Fibroblast of the conjunctiva (primary cell): ENCODE measurements around the gene KIR3DL2.
"Not testable (repeated sequence)": the region's sequence is repeated elsewhere in the genome, so short reads cannot be mapped to it uniquely, and the experiment has no call there.

Source experiments
- DNase-seq: peaks from one replicate; pipeline ENCODE4 v3.0.0-alpha.2; 2010; ENCODE audit warnings: low read depth

Gene KIR3DL2

DNA sequence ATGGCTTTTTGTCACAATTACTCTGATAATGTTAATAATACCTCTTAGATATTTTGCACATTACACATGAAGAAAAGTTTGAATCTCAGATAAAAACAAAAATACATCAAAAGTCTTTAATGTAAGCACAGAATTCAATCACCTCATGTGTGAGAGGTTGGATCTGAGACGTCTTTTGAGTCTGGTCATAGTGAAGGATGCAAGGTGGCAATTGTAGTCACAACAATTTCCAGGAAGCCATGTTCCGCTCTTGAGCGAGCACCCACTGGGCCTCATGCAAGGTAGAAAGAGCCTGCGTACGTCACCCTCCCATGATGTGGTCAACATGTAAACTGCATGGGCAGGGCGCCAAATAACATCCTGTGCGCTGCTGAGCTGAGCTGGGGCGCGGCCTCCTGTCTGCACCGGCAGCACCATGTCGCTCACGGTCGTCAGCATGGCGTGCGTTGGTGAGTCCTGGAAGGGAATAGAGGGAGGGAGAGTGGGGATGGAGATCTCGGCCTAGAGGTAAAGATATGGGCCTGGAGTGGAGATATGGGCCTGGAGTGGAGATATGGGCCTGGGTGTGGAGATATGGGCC lies at the start of gene KIR3DL2:
TSS of gene KIR3DL2 (plus strand) at position 383 of the 580 bp plus-strand sequence. CDS start at position 416, 33 bp downstream.
- not testable (repeated sequence) for DNase-seq

DNA sequence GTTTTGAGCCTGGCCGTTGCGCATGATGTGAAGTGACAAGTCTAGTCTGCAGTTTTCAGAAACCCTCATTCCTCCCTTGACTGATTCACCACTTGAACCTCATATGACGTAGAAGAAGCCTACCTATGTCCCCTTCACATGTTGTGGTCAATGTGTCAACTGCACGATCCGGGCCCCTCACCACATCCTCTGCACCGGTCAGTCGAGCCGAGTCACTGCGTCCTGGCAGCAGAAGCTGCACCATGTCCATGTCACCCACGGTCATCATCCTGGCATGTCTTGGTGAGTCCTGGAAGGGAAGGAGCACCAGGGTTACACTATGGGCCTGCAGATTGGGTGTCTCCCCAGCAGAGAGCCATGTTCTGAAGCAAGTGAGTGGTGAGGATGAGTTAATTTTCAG lies 46.8 kb upstream of the KIR3DL2 start, which contains the start of gene KIR2DL4:
TSS of gene KIR2DL4 (plus strand) at position 201 of the 400 bp plus-strand sequence. CDS start at position 243, 42 bp downstream.
- DNase-seq = no peak

DNA sequence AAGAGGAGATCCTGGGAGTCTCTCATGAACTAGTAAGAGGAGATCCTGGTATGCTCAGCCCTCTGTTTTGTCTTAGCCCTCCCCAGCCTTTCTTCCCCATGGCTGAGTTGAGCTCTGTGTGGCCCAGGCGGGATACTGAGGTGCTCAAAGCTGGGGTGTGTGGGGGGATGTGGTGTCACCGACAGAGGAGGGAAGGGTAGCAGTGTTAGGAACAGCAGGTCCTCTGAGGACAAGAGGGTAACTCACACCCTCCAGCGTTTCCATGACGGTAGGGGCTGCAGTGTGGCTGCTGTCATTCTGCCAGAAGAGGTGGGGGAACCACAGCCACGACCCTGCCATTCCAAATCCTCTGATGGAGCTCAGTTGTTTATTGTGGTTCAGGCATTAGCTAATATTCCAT lies 46.1 kb upstream of the KIR3DL2 start:
- no peak for DNase-seq

DNA sequence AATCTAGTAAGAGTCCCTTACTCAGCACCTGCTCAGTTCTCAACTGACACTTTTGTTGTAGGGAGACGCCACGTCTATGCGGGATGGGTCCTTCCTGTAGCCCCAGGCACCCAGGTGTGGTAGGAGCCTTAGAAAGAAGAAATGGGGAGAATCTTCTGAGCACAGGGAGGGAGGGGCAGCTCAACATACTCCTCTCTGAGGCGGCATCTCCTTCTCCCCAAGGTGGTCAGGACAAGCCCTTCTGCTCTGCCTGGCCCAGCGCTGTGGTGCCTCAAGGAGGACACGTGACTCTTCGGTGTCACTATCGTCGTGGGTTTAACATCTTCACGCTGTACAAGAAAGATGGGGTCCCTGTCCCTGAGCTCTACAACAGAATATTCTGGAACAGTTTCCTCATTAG lies 45.7 kb upstream of the KIR3DL2 start:
- DNase-seq = no peak

DNA sequence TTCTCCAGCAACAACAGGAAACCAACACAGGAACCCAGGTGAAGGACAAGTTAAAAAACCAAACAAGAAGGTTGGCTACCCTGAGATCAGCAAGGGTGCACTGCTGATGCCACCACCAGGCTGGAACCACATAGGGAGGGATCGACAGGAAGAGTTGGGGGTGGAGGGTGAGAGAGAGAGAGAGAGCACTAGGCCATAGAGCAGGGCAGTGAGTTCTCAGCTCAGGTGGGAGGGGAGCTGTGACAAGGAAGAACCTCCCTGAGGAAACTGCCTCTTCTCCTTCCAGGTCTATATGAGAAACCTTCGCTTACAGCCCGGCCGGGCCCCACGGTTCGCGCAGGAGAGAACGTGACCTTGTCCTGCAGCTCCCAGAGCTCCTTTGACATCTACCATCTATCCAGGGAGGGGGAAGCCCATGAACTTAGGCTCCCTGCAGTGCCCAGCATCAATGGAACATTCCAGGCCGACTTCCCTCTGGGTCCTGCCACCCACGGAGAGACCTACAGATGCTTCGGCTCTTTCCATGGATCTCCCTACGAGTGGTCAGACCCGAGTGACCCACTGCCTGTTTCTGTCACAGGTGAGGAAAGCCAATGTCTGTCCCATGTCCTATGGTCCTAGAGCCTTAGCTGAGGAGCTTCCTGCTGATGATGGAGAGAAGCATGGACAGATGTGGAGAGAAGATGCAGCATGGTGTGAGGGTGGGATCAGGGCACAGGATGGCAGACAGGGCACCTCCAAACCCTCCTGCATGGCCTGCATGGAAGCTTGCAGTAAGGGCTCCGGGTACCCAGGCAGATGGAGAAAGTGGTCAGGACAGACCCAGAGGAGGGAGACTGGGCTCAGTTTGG lies 44.4 kb upstream of the KIR3DL2 start:
- DNase-seq = no peak

DNA sequence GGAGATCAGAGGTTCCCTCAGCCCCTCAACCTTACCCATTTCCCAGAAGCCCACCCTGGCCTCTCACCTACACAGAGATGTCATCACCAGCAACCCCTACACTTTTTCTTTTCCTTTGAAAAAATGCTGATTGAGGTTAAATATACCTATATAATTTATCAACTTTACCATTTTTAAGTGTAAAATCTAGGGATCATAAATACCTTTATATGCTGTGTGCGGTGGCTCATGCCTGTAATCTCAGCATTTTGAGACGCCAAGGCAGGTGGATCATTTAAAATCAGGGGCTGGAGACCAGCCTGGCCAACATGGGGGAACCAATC lies 43.8 kb upstream of the KIR3DL2 start:
- no peak for DNase-seq

DNA sequence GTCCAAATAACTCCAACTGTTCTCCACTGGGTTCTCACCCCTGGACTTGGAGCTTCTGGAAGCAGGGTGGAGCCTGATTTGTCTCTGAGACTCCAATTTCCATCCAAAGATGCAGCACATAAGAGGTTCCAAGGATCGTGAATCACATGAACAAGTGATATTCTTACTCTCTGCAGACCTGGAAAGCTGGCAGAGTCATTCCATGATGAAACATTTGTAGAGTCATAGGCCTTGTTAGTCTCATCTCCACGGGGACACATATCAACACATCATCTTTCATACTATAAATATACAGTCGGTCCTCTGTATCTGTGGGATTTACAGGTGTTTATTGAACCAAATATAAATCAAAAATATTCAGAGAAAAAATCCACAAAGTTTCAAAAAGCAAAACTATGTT lies 35.7 kb upstream of the KIR3DL2 start:
- not testable (repeated sequence) for DNase-seq

DNA sequence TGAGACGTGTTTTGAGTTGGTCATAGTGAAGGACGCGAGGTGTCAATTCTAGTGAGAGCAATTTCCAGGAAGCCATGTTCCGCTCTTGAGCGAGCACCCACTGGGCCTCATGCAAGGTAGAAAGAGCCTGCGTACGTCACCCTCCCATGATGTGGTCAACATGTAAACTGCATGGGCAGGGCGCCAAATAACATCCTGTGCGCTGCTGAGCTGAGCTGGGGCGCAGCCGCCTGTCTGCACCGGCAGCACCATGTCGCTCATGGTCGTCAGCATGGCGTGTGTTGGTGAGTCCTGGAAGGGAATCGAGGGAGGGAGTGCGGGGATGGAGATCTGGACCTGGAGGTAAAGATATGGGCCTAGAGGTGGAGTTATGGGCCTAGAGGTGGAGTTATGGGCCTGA lies 34.0 kb upstream of the KIR3DL2 start, which contains the start of gene KIR3DL1:
TSS of gene KIR3DL1 (plus strand) at position 218 of the 400 bp plus-strand sequence.
- not testable (repeated sequence) for DNase-seq

DNA sequence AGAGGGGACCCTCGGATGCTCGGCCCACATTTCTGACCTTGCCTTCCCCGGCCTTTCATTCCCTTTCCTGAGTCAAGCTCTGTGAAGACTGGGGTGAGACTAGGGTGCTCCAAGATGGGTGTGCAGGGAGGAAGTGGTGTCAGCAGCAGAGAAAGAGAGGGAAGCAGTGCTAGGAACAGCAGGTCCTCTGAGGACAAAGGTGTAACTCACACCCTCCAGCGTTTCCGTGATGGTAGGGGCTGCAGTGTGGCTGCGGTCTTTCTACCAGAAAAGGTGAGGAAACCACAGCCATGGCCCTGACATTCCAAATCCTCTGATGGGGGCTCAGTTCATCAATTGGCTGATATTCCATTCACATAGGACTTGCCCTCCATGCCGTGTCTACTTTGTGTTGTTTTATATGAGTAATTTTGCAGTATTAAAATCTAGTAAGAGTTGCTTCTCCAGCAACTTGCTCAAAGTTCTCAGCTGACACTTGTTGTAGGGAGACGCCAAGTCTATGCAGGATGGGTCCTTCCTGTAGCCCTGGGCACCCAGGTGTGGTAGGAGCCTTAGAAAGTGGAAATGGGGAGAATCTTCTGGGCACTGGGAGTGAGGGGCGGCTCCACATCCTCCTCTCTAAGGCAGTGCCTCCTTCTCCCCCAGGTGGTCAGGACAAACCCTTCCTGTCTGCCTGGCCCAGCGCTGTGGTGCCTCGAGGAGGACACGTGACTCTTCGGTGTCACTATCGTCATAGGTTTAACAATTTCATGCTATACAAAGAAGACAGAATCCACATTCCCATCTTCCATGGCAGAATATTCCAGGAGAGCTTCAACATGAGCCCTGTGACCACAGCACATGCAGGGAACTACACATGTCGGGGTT lies 32.3 kb upstream of the KIR3DL2 start:
- no peak for DNase-seq

DNA sequence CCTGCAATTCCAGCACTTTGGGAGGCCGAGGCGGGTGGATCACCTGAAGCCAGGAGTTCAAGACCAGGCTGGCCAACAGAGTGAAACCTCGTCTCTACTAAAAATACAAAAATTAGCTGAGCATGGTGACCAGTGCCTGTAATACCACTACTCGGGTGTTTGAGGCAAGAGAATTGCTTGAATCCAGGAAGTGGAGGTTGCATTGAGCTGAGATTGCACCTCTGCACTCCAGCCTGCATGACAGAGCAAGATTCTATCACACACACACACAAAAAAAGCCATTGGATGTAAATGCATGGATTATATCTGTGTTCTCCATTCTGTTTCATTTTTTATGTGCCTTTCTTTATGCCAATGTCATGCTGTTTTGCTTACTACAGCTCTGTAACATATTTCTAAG lies 25.8 kb upstream of the KIR3DL2 start:
- not testable (repeated sequence) for DNase-seq

DNA sequence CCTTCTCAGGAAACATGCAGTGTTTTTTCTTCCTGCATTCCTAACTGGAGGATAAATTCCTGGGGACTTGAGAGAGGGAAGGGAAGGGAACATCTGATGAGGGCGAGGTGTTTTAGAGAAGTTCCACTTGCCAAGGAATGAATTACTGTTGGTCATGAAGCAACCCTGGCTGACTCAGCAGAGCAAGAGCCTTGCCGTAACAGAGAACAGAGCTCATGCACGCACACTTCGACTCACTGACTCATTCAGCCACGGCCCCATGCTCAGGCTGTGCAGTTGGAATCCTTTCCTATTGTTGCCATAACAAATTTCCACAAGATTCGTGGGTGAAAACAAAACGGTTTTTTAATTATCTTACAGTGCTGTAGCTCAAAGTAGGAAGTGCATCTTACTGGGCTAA lies 24.9 kb upstream of the KIR3DL2 start:
- DNase-seq = not testable (repeated sequence)

DNA sequence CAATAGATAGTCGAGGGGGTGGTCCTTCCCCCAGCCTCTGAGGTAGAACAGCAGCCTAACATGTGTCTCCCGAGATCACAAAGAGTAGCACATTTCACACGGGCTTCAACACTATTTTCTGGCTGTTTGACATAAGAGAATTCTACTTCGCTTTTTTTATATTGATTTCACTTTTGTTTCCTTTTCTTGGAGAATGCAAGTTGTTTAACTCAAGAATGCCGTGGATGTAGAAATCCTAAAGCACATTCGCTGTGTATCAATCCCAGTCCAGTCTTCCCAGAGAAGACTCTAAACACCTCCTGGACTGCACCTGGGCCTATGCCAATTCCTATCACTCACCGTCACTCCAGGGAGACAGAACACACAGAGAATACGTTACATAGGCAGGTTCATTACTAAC lies 22.2 kb upstream of the KIR3DL2 start:
- not testable (repeated sequence) for DNase-seq

DNA sequence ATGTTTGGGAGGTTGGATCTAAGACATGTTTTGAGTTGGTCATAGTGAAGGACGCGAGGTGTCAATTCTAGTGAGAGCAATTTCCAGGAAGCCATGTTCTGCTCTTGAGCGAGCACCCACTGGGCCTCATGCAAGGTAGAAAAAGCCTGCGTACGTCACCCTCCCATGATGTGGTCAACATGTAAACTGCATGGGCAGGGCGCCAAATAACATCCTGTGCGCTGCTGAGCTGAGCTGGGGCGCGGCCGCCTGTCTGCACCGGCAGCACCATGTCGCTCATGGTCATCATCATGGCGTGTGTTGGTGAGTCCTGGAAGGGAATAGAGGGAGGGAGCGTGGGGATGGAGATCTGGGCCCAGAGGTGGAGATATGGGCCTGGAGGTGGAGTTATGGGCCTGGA lies 17.7 kb upstream of the KIR3DL2 start, which contains the start of gene KIR2DS4:
TSS of gene KIR2DS4 (plus strand) at position 181 of the 400 bp plus-strand sequence.
- not testable (repeated sequence) for DNase-seq

DNA sequence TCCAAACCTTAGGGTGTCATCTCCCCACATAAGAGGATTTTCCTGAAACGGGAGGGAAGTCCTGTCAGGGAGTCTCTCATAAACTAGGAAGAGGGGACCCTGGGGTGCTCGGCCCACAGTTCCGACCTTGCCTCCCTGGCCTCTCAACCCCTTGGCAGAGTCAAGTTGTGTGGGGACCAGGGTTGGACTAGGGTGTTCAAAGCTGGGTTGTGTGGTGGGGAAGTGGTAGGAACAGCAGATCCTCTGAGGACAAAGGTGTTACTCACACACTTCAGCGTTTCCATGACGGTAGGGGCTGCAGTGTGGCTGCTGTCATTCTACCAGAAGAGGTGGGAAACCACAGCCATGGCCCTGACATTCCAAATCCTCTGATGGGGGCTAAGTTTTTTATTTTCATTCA lies 15.1 kb upstream of the KIR3DL2 start:
- DNase-seq = not testable (repeated sequence)

DNA sequence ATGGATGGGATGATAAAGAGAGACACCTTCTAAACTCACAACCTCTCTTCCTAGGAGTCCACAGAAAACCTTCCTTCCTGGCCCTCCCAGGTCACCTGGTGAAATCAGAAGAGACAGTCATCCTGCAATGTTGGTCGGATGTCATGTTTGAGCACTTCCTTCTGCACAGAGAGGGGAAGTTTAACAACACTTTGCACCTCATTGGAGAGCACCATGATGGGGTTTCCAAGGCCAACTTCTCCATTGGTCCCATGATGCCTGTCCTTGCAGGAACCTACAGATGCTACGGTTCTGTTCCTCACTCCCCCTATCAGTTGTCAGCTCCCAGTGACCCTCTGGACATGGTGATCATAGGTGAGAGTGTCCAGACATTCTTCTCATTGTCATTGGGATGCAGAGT lies 12.7 kb upstream of the KIR3DL2 start:
- not testable (repeated sequence) for DNase-seq

DNA sequence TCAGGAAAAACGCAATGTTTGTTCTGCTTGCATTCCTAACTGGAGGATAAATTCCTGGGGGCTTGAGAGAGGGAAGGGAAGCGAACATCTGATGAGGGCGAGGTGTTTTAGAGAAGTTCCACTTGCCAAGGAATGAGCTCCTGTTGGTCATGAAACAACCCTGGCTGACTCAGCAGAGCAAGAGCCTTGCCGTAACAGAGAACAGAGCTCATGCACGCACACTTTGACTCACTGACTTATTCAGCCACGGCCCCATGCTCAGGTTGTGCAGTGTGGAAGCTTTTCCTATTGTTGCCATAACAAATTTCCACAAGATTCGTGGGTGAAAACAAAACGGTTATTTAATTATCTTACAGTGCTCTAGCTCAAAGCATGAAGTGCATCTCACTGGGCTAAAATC lies 7.1 kb upstream of the KIR3DL2 start:
- not testable (repeated sequence) for DNase-seq

DNA sequence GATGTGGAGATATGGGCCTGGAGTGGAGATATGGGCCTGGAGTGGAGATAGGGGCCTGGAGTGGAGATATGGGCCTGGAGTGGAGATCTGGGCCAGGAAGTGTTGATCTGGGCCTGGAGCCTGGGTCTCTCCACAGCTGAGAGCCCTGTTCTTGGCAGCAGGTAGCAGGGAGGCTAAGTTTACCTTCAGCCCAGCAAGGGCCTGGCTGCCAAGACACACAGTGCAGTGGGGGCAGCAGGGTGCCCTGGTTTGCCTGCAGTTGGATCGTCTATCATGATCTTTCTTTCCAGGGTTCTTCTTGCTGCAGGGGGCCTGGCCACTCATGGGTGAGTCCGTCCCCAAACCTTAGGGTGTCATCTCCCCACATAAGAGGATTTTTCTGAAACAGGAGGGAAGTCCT lies 687 bp downstream of the KIR3DL2 start:
- DNase-seq = no peak

DNA sequence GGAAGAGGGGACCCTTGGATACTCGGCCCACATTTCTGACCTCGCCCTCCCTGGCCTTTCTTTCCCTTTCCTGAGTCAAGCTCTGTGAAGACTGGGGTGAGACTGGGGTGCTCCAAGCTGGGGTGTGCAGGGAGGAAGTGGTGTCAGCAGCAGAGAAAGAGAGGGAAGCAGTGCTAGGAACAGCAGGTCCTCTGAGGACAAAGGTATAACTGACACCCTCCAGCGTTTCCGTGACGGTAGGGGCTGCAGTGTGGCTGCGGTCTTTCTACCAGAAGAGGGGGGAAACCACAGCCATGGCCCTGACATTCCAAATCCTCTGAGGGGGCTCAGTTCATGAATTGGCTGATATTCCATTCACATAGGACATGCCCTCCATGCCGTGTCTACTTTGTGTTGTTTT lies 1.1 kb downstream of the KIR3DL2 start:
- DNase-seq = no peak

DNA sequence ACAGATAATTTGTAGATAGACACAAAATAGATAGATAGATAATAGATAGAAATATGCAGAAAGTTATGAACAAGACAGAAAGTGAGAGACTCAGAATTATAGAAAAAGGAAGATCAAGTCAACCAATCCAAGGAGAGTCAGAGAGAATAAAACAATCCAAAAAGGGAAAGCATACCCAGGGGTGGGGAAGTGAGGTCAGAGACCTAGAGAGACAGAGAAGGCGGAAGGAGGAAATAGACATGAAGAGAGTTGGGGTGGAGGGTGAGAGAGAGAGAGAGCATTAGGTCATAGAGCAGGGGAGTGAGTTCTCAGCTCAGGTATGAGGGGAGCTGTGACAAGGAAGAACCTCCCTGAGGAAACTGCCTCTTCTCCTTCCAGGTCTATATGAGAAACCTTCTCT lies 5.0 kb downstream of the KIR3DL2 start:
- not testable (repeated sequence) for DNase-seq

DNA sequence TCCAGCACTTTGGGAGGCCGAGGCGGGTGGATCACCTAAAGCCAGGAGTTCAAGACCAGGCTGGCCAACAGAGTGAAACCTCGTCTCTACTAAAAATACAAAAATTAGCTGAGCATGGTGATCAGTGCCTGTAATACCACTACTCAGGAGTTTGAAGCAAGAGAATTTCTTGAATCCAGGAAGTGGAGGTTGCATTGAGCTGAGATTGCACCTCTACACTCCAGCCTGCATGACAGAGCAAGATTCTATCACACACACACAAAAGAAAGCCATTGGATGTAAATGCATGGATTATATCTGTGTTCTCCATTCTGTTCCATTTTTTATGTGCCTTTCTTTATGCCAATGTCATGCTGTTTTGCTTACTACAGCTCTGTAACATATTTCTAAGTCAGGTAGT lies 8.2 kb downstream of the KIR3DL2 start:
- DNase-seq = not testable (repeated sequence)

DNA sequence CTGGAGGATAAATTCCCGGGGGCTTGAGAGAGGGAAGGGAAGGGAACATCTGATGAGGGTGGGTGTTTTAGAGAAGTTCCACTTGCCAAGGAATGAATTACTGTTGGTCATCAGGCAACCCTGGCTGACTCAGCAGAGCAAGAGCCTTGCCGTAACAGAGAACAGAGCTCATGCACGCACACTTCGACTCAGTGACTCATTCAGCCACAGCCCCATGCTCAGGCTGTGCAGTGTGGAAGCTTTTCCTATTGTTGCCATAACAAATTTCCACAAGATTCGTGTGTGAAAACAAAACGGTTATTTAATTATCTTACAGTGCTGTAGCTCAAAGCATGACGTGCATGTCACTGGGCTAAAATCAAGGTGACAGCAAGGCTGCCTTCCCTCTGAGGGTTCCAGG lies 9.2 kb downstream of the KIR3DL2 start:
- DNase-seq = not testable (repeated sequence)

DNA sequence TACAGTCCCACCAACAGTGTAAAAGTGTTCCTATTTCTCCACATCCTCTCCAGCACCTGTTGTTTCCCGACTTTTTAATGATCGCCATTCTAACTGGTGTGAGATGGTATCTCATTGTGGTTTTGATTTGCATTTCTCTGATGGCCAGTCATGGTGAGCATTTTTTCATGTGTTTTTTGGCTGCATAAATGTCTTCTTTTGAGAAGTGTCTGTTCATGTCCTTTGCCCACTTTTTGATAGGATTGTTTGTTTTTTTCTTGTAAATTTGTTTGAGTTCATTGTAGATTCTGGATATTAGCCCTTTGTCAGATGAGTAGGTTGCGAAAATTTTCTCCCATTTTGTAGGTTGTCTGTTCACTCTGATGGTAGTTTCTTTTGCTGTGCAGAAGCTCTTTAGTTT lies 13.2 kb downstream of the KIR3DL2 start:
- not testable (repeated sequence) for DNase-seq
